Skin epidermis (tissue), 12 donors: ENCODE results near the gene PCDH12.
A peak's percentile ranks its signal among the peaks of the same experiment; 100 is the strongest.

Experiments used
- H3K27ac ChIP-seq, 21 experiments: fragments of 200-600 bp; sonication (generic) in 11 of 21; one replicate each; pipeline ENCODE4 v1.5.0; 2020; ENCODE audit warnings: mild to moderate bottlenecking in 3 of 21, inconsistent platforms in 2 of 21, moderate library complexity in 2 of 21
- H3K4me3 ChIP-seq, 7 experiments: fragments of 200-600 bp; sonication (generic) in 2 of 7; one replicate each; pipeline ENCODE4 v1.5.0; 2020; ENCODE audit warnings: inconsistent platforms in 2 of 7, mild to moderate bottlenecking in 2 of 7, moderate library complexity in 1 of 7

The PCDH12 gene

DNA sequence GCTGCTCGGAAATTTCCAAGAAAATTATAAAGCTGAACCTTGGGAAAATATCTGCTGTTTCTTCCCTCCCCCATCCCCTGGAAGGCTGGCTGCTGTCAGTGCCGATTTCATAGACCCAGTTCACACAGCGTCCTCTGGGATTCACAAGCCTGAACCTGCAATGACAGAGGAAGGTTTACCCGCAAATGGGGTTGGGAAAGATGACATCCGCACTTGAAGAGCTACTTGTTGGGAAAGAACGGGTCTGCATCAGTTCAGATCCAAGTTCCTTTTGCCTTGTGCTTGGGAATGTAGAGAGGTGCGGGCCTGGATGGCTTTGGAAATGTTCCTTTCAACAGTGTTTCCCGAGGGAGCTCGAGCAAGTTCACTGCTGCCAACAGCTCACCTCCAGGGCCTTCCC is 13.9 kb downstream of the PCDH12 start:
- Histone ChIP-seq H3K4me3 (no peak overlapping the region), H3K27ac (no peak overlapping the region)

DNA sequence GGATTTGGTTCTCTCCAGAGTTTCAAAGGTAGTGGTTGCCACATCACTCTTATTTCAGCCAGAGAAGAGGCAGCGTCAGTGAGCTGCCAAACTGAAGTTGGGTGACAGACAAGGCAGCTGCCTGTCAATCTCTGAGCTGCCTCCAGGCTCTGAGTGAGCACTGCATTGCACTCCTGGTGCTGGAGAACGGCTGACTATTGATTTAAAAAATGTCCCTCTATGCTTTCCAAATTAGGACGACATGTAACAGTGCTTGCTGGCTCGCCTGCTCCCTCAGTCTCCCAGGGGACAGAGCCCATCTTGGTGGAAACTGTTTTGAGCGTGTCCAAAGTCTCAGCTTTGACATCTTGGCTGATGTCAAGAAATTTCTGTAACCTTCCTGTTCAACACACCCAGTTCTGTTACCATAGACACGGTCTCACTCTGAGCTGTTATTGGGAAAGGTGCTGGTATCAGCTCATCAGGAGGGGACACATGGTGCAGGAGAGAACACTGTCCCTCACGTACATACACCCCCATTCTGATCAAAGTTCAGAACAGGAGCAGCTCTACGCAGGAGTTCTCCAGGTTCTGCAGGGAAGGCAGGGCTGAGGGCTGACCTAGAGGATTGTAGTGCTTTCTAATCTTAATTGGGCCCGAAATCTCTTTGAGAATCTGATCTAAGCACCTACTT is 15.7 kb downstream of the PCDH12 start:
- Histone ChIP-seq H3K27ac (peak overlapping the region in 4 of 21 experiments; percentile 20 to 55 (median 46)), H3K4me3 (no peak overlapping the region)

DNA sequence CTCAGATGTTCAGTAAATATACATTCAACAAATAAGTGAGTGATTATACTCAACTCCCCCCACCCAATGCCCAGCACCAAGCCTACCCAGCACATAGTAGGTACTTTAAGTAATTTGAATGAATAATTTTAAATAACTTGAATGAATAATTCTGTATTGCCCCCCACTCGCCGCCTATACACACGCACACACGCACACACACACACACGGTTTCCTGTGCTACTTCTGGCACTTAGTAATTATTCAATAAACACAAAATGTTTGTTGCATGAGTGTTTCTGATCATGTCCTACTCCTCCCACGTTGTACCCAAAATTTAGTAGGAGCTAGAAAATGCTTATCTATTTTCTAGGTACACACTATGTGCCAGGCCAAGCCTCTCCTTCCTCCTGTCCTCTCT is 16.2 kb downstream of the PCDH12 start:
- no peak overlapping the region for H3K4me3 ChIP-seq
- H3K27ac ChIP-seq = peak overlapping the region in 9 of 21 experiments; percentile 20 to 82 (median 50)

DNA sequence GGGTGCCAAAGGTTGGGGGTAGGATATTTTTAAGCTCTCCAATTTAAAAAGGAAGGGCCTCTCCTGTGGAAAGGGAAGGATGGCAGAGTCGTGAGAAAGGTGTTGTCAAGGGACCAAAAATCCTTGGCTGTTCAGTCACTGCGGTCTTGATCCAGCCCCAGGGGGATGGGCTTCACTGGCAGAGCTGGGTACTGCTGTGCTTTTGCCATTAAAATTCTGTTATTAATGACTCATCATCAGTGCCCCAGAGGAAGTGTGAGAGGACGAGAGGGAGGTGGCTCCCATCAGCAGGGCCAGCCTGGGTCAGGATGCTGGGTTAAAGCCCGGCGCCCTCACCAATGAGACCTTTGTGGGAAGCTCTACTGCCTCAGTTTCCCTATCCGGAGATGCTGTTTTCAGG is 16.7 kb downstream of the PCDH12 start:
- Histone ChIP-seq H3K27ac (peak overlapping the region in 17 of 21 experiments; percentile 21 to 82 (median 50)), H3K4me3 (no peak overlapping the region)

DNA sequence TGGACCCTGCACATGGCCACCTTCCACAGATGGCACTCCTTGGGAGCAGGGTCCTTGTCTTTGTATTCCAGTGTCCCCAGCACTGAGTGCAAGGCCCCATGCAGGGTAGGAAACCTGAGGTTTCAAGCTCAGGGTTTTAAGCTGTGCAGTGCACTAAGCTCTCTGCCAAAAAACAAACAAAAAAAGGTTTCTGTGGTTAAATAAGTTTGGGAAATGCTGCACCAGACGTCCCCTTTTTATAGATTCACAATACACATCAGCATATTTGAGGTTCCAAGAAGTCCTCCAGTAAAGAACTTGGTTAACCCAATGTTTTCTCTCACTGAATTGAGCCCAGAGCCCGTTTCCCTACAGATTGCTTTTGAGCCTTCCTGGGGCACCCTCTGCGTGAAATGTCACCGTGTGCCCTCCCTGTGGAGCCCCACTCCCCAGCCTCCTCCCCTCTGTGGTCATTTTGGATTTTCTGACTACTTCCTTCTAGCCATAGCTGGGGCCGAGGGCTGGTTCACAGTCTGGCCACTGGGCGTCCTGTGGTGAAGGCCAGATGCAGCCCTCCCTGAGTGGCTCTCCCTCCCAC is 17.2 kb downstream of the PCDH12 start:
- peak overlapping the region in 18 of 21 experiments; percentile 21 to 82 (median 52) for H3K27ac ChIP-seq
- H3K4me3 ChIP-seq = no peak overlapping the region

DNA sequence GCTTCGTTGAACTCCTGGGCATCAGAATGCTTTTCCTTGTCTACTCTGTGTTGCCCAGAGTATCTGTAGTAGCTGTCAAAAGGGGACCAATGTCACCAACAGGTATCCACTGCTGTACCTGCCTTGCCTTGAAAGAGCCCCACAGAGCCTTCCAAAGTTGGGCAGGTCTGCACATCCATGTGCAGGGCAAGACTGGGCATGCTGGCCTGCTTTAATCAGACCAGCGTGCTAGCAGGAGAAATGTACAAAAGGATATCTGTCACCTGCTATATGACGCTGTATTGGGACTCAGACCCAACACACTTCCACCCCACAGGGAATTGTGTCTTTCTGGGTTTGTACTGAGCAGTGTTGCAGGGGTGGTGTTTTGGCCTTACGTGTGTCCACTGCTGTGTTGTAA is 22.5 kb downstream of the PCDH12 start:
- Histone ChIP-seq H3K4me3 (no peak overlapping the region), H3K27ac (peak overlapping the region in 1 of 21 experiments; percentile 14)

DNA sequence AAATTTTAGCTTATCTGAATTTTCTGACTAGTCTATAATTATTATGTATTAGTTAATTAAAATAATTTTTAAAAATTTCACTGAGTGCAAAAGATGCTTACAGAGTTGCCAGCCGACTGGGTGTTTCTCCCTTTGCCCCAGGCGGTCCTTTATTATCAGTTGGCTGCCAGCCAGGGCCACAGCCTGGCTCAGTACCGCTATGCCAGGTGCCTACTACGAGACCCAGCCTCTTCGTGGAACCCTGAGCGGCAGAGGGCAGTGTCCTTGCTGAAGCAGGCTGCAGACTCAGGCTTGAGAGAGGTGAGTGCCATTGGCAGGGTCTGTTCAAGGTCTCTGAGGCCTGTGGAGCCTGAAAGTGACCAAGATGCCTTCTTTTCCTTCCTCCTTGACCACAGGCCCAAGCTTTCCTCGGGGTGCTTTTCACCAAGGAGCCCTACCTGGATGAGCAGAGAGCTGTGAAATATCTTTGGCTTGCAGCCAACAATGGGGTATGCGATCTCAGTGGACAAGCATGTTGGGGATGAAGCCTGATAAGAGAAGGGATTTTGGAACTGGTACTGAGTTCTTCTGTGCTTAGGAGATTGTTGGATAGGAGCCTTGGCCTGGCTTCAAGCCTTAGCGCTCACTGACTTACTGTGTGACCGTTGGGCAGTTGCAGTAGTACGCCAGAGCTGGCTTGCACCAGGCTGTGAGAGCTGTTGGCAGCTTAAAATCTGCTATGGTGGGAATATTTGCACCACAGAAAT is 23.7 kb downstream of the PCDH12 start:
- Histone ChIP-seq H3K27ac (no peak overlapping the region), H3K4me3 (no peak overlapping the region)

DNA sequence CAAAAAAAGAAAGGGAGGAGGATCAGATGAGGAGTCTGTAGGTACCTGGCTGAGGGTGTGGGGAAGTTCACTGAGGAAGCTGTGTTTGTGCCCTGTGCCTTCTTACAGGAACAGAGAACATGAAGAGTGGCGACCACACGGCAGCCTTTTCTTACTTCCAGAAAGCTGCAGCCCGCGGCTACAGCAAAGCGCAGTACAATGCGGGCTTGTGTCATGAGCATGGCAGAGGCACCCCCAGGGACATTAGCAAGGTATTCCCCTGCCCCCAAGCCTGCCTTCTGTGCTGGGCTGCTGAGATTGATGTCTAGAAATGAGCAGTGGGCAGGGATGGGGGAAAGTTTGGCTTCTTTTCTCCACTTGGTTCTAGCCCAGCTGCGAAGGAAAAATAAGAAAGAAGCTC is 24.9 kb downstream of the PCDH12 start:
- H3K4me3 ChIP-seq = no peak overlapping the region
- H3K27ac ChIP-seq = no peak overlapping the region

DNA sequence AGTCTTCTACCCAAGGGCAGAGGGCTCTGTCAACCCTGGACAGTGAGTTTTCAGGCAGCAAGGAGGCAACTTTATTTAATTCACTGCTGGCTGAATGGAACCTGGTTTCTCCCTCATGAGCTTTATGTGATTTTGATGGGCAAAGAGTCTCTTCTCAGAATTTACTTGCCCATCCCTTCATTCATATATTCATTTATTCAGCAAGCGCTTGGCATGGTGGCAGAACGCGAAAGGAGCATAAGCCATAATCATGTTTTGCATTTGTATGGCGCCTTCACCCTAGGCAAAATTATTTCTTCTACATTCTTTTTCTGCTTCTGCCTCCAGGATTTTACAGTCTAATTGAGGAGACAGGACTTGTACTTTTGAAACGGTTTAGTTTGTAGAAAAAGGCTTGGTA is 26.3 kb downstream of the PCDH12 start:
- H3K4me3 ChIP-seq = no peak overlapping the region
- H3K27ac ChIP-seq = no peak overlapping the region

DNA sequence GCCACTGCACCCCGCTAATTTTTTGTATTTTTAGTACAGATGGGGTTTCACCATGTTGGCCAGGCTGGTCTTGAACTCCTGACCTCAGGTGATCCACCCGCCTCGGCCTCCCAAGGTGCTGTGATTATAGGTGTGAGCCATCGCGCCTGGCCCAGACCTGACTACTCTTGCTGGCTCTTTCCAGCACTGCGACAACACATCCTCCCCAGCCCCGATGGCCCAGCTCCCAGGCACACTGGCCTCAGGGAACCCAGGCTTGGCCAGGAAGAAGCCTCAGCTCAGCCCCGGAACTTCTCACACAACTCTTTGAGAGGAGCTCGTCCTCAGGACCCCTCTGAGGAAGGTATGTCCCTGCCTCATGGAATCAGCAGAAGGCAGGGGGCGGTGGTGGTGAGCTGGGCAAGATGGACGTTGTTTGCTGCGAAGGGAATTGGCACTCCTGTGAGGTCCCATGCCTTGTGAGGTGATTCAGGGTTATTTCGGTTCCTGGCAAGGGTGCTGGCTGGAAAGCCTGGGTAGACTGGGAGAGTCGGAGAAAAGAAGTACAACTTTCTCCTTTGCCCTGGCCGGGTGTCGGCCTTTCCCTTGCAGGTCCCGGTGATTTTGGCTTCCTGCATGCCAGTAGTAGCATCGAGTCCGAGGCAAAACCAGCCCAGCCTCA is 28.5 kb downstream of the PCDH12 start:
- H3K4me3 ChIP-seq = no peak overlapping the region
- no peak overlapping the region for H3K27ac ChIP-seq

DNA sequence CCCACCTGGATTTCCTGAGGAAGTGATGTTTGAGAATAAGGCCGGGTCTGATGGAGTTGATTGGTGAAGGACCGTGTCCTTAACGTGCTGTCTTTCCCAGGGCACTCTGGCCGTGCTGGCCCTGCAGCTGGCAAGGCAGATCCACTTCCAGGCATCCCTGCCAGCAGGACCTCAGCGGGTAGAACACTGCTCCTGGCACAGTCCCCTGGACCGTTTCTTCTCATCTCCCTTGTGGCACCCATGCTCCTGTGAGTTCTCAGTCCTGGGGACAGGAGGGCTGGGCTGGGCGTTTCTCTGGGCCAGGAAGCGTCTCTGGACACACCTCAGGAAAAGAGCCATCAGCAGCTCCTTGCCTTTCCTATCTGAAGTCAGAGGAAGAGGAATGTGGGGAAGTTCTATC is 30.0 kb downstream of the PCDH12 start:
- no peak overlapping the region for H3K27ac ChIP-seq
- no peak overlapping the region for H3K4me3 ChIP-seq

DNA sequence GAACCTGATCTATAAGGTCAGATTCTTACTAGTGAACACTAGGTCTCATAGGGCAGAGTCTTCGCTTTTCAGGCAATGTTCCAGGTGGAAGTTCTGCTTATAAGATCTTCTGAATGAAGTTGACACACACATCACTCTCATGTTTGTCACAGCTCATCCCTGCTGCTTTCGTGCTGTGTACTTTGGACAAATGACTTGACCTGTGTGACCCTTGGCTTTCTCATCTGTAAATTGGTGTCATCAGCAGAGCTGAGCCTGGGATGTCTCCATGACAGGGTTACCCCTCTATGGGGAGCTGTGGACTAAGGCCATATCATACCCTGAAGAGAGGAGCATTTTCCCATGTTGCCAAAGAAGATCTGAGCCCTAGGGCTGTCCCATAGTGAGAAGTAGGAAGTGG is 31.6 kb downstream of the PCDH12 start:
- no peak overlapping the region for H3K4me3 ChIP-seq
- H3K27ac ChIP-seq = no peak overlapping the region

DNA sequence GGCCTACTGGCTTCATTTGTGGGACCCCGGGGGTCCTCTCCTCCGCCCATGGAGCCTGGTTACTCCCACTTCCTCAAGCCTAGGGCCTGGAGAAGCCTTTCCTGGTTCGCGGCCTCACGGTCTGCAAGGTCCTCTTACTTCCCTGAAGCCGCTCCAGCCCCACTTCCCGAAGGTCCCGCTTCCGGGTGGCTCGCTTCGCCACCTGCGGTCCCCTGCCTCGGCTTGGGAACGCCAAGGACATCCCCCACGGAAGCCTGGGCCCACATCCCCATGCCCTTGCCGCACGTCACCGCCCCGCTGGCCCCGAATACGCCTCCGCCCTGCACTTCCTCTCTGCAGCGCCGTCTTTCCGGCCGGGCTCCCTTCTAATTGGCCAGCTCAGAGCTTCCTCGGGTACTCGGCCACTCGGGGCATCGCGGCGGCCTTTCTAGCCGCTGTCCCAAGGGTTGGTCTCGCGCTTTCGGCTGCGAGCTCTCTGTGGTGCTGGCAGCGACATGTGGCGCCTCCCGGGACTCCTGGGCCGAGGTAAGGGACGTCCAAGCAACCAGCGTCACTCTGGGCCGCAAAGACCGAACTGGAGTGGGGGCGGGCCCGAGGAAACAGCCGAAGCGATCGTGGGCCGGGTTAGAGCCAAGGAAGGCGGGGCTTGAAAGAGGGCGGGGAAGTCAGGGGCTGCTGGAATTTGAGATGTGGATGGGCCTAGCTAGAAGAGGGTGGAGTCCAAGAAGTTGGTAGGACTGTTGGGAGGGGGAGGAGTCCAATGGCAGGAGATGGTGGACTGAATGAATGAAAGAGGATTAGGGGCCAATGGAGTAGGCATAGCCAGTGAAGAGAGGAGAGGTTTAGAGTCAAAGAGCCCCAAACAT is 34.3 kb downstream of the PCDH12 start, which contains the start of gene DELE1:
Gene DELE1, plus strand, starts transcription at position 424 of the 866 bp plus-strand sequence. Its CDS starts 71 bp downstream, at position 495.
- peak within 1 kb of the TSS; percentile 48 to 69 (median 56) for H3K4me3 ChIP-seq

DNA sequence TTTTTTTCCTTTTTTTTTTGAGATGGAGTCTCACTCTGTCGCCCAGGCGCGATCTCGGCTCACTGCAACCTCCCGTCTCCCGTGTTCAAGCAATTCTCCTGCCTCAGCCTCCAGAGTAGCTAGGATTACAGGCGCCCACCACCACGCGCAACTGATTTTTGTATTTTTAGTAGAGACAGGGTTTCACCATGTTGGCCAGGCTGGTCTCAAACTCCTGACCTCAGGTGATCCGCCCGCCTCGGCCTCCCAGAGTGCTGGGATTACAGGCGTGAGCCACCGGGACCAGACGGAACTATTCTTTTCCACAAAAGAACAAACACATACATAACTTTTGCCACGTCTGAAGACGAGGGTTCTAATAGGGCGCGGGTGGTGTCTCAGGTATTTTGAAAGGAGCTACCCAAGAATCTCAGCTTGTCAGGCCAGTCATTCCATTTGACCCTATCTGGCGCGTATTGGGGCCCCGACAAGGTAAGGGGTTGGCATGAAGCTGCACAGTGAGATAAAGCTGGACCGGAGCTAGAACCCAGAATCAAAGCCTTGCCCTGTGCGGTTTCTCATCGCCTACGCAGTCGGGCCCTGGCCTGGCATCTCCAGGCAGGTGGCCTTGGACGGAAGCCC is 35.1 kb downstream of the PCDH12 start:
- peak overlapping the region; percentile 48 to 69 (median 56) for H3K4me3 ChIP-seq
- H3K27ac ChIP-seq = peak overlapping the region; percentile 85 to 99 (median 95)

More for the DNA sequence above, 34.3 kb downstream of the PCDH12 start, which contains the start of gene DELE1:
- H3K27ac ChIP-seq = peak within 1 kb of the TSS; percentile 85 to 99 (median 95)

DNA sequence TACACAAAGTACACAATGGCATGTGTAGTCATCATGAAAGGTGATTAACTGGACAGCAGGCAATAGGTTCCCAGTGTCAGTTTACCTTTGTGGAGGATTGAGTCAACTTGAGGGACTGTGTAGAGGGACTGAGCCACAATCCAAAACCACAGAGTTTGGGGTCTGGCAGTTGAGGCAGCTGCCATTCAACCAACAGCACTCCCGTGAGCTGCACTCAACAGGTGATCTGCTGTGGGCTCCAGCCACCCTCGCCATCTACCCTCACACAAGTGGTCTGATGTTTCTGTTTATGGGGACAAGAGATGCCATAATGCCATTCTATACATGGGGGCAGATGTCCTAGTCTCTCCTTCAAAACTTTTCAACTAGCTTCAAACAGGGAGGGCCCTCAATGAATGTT is 37.2 kb downstream of the PCDH12 start:
- Histone ChIP-seq H3K27ac (no peak overlapping the region), H3K4me3 (no peak overlapping the region)

DNA sequence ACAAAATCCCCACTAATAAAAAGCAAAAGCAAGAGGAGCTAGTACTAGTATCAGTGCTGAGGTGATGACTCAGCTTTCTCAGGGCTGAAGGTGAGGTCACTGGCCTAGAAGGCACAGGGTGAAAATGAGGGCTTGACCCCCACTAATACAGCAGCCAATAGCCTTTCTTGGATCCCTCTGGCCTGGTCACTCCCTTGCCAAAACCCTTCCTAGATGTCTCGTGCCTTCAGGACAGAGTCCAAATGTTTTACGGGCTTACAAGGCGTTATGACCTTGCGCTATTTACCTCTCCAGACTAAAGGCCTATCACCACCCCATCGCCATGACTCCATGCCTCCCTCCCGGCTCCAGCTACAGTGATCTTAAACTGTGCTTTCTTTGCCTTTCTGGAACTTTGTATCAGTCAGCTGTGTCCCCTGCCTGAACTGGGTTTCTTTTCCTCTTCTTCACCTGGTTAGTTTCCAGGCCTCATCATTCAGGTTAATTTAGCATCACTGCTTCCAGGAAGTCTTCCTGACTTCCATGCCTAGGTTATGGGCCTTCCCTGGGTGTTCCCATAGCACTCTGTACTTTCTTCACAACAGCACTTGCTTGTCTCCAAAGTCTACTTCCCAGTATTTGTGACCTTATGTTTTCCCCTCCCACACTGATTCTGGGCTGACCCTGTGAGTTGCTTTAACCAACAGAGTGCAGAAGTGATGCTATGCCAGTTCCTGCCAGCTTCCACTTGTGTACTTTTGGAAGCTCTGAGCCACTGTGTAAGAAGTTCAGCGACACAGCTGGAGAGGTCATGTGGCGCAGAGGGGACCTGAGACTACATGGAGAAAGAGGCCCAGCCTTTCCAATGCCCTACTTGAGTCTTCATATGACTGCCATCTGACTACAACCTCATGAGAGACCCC is 38.5 kb downstream of the PCDH12 start:
- Histone ChIP-seq H3K27ac (no peak overlapping the region), H3K4me3 (no peak overlapping the region)

DNA sequence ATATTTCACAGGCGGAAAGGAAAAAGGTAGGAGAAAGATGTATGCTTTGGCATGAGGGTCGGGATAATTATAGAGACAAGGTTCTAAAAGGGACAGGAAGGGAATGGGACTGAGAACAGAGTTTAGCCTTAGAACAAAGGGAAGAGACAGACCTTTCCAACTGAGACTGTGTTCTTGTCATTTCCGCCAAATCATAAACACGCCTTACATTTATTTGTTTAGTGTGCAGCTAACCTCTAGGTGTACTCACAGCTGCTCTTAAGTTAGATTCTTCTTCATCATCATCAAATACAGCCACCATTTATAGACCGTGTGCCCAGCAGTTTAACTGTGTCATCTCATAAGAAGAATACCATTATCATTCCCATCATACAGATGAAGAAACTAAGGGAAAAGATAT is 40.2 kb downstream of the PCDH12 start:
- Histone ChIP-seq H3K4me3 (no peak overlapping the region), H3K27ac (no peak overlapping the region)

DNA sequence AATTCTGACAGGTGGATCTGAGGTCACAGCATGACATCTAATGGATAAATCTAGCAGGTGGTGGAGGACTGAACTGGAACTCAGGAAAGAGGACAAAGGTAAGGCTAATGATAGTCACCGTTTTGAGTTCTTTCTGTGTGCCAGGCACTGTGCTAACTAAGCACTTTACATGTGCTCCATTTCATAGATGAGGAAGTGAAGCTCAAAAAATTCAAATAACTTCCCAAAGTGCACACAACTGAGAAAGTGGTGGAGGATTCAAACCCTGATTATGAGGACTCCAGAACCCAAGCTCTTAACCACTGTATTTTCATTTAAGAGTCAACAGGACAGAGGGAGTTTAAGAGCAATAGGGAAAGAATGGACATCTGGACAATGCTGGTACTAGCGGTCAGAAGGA is 41.5 kb downstream of the PCDH12 start:
- Histone ChIP-seq H3K4me3 (no peak overlapping the region), H3K27ac (no peak overlapping the region)
